HG02973 (cell line): ENCODE data around the gene TRPM3.

Experiments
- ATAC-seq: cut with Tn5 transposase; IDR thresholded peaks from one replicate; pipeline ENCODE4 v1.9.1; 2021; ENCODE audit warnings: moderate library complexity; ENCODE audit not compliant: unreplicated experiment

Gene TRPM3

GRCh38 chr9:70498866-70499265, 622.6 kb downstream of the TRPM3 start:
- no peak for ATAC-seq

- no peak for ATAC-seq
Measured at GRCh38 chr9:70496244-70496643, 625.2 kb downstream of the TRPM3 start.

- no peak for ATAC-seq
Measured at GRCh38 chr9:70495514-70495913, 625.9 kb downstream of the TRPM3 start.

GRCh38 chr9:70494221-70494620, 627.2 kb downstream of the TRPM3 start:
- no peak for ATAC-seq

GRCh38 chr9:70493029-70493428, 628.4 kb downstream of the TRPM3 start:
- no peak for ATAC-seq

GRCh38 chr9:70492319-70492777, 629.1 kb downstream of the TRPM3 start:
- no peak for ATAC-seq

GRCh38 chr9:70491426-70492318, 629.7 kb downstream of the TRPM3 start:
- ATAC-seq: no peak

GRCh38 chr9:70490478-70490877, 630.9 kb downstream of the TRPM3 start:
- no peak for ATAC-seq

GRCh38 chr9:70488793-70489105, 632.7 kb downstream of the TRPM3 start:
- no peak for ATAC-seq

- no peak for ATAC-seq
Measured at GRCh38 chr9:70488098-70488792, 633.2 kb downstream of the TRPM3 start.

- no peak for ATAC-seq
Measured at GRCh38 chr9:70486127-70486526, 635.3 kb downstream of the TRPM3 start.

GRCh38 chr9:70485273-70485858, 636.1 kb downstream of the TRPM3 start:
- ATAC-seq: no peak

GRCh38 chr9:70484232-70485130, 636.9 kb downstream of the TRPM3 start:
- ATAC-seq: peak; percentile 73

GRCh38 chr9:70481471-70481870, 640.0 kb downstream of the TRPM3 start:
- ATAC-seq: no peak

- no peak for ATAC-seq
Measured at GRCh38 chr9:70480405-70480980, 640.9 kb downstream of the TRPM3 start.

GRCh38 chr9:70479880-70480291, 641.5 kb downstream of the TRPM3 start:
- no peak for ATAC-seq
